ENCODE data around the gene PDGFRB. TPM values are rescaled to one million over a fixed set of nuclear protein-coding genes. Genes with fewer than 3 reads are reported as not detected.

PDGFRB gene
- total and polyA plus RNA-seq, 2 of the 8 experiments (the other 6 are each of a cell fraction or from before 2014, with no cell fraction given): 4.2 to 13.7 TPM

DNA sequence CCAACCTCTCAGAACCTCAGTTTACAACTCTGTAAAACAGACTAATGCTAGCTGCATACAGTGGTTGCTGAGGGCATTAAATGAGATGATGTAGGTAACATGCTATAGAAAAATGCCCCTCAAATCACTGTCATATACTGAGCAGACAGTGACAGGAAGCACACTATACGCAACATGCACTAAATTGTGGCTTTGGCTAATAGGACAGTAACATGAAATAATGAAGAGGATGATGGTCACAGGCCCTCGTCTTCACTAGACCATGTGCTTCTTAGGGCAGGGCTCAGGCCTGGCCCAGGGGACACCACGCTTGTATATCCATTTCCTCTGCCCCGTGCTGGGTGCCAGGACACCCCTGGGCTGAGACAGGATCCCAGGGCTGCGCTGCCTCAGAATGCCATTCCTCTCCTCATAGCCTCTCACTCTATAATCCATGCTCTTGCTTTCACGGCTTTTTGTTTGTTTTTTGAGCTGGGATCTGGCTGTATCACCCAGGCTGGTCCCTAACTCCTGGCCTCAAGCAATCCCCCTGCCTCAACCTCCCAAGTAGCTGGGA lies 88.2 kb downstream of the PDGFRB start (continued):
- TF ChIP-seq CREB1 (IDR thresholded peaks at IDR 0.05) (no peak), SRF (IDR thresholded peaks at IDR 0.05; ENCODE audit: low read depth, low read length) (no peak), TEAD4 (IDR thresholded peaks at IDR 0.05; ENCODE audit: low read depth, low read length) (no peak), SIRT6 (IDR thresholded peaks at IDR 0.05; ENCODE audit: low read length) (no peak), TAF1 (IDR thresholded peaks at IDR 0.05; ENCODE audit: low read depth, low read length) (no peak), SUZ12 (IDR thresholded peaks at IDR 0.05; ENCODE audit: low read length) (no peak), BACH1 (IDR thresholded peaks at IDR 0.05; ENCODE audit: low read length) (no peak), JUND (IDR thresholded peaks at IDR 0.05; ENCODE audit: low read length) (no peak)

Measured in H1 (cell line).